Measurements from ENCODE around the gene CLEC18C.
"Not testable (repeated sequence)": the region's sequence is repeated elsewhere in the genome, so short reads cannot be mapped to it uniquely, and the experiment has no call there.

Gene CLEC18C

DNA sequence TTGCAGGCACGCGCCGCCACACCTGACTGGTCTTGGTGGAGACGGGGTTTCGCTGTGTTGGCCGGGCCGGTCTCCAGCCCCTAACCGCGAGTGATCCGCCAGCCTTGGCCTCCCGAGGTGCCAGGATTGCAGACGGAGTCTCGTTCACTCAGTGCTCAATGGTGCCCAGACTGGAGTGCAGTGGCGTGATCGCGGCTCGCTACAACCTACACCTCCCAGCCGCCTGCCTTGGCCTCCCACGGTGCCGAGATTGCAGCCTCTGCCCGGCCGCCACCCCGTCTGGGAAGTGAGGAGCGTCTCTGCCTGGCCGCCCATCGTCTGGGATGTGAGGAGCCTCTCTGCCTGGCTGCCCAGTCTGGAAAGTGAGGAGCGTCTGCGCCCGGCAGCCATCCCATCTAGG is 30.4 kb downstream of the CLEC18C start:
- H3K27ac ChIP-seq, H3K4me3 ChIP-seq: not testable (repeated sequence)

DNA sequence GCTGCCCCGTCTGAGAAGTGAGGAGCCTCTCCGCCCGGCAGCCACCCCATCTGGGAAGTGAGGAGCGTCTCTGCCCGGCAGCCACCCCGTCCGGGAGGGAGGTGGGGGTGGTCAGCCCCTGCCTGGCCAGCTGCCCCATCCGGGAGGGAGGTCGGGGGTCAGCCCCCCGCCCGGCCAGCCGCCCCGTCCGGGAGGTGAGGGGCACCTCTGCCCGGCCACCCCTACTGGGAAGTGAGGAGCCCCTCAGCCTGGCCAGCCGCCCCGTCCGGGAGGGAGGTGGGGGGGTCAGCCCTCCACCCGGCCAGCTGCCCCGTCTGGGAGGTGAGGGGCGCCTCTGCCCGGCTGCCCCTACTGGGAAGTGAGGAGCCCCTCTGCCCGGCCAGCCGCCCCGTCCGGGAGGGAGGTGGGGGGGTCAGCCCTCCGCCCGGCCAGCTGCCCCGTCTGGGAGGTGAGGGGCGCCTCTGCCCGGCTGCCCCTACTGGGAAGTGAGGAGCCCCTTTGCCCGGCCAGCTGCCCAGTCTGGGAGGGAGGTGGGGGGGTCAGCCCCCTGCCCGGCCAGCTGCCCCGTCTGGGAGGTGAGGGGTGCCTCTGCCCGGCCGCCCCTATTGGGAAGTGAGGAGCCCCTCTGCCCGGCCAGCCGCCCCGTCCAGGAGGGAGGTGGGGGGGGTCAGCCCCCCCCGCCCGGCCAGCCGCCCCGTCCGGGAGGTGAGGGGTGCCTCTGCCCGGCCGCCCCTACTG is 31.2 kb downstream of the CLEC18C start:
- not testable (repeated sequence) for H3K27ac ChIP-seq, H3K4me3 ChIP-seq

DNA sequence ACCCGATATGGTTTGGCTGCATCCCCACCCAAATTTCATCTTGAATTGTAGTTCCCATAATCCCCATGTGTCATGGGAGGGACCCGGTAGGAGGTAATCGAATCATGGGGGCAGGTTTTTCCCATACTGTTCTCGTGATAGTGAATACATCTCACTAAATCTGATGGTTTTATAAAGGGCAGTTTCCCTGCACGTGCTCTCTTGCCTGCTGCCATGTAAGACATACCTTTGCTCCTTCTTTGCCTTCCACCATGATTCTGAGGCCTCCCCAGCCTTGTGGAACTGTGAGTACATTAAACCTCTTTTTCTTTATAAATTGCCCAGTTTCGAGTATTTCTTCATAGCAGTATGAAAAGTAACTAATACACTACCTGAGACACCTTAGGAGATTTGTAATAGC is 32.8 kb downstream of the CLEC18C start:
- not testable (repeated sequence) for H3K27ac ChIP-seq, H3K4me3 ChIP-seq

DNA sequence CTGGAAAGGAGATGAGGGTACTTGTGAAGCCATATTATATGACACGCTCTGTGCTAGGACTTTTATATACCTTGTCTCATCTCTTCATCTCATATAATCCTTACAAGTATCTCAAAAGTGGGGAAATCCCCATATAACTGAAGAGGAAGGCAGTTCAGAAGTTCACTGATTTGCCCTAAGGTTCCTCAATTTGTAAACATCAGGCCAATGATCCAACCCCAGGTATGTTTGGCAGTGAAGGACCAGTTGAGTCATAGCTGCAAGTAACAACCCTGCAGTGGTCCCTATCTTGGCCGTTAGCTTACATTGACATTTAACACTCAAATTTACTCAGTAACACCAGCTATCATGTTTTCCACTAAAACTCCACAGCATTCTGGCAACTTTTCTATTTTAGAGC is 45.0 kb downstream of the CLEC18C start:
- not testable (repeated sequence) for H3K27ac ChIP-seq, H3K4me3 ChIP-seq

DNA sequence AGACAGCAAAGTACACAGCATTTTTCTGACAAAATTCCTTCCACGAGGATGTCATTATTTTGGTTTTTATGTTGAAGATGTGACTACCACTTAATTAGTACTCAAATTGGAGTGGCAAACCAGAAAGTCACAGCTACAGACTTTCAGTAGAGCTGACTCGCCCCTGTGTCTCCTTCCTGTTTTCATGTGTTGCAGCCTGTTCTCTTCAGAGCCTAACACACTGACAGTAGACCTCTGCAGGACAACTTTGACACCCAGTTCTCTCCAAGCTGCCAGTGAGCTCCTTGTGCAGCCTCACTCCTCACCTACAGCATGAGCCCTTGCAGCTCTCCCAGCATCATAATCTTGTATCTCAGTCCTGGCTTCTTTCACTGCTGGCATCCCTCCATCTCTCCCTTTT is 49.0 kb downstream of the CLEC18C start:
- H3K27ac ChIP-seq, H3K4me3 ChIP-seq: not testable (repeated sequence)

DNA sequence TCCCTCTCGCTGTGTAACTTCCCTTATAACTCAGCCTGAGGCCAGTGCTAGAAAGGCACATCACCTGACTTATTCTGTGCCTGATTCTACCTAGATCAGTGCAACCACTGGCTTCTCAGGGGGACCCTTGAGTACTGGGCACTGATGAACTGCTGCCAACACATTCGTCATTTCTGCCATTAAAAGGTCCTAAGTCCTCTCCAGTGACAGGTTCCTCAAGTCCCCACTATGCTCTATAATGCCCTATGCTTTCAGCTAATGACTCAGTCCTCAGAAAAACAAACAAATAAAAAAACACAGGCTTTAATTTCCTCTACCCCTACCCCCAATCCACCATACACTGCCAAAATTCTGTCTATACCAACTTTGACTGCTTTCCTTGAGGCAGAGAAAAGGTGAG is 49.6 kb downstream of the CLEC18C start:
- H3K27ac ChIP-seq, H3K4me3 ChIP-seq: not testable (repeated sequence)

DNA sequence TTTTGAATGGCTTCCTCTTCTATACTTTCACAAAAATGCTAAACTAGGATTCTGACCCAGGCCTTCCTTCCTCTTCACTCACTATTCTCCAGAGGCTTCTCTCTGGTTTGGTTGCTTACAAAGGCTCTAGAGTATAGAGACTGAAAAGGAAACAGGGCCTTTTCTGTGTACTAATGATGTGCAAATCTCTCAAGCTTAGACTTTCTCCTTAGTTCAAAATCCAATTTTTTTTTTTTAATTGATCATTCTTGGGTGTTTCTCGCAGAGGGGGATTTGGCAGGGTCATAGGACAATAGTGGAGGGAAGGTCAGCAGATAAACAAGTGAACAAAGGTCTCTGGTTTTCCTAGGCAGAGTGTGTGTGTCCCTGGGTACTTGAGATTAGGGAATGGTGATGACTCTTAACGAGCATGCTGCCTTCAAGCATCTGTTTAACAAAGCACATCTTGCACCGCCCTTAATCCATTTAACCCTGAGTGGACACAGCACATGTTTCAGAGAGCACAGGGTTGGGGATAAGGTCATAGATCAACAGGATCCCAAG is 50.5 kb downstream of the CLEC18C start:
- H3K4me3 ChIP-seq = not testable (repeated sequence)

DNA sequence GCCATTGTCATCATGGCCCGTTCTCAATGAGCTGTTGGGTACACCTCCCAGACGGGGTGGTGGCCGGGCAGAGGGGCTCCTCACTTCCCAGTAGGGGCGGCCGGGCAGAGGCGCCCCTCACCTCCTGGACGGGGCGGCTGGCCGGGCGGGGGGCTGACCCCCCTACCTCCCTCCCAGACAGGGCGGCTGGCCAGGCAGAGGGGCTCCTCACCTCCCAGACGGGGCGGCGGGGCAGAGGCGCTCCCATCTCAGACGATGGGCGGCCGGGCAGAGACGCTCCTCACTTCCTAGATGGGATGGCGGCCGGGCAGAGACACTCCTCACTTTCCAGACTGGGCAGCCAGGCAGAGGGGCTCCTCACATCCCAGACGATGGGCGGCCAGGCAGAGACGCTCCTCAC is 51.1 kb downstream of the CLEC18C start:
- not testable (repeated sequence) for H3K4me3 ChIP-seq

More for the DNA sequence above, 50.5 kb downstream of the CLEC18C start:
- H3K27ac ChIP-seq = not testable (repeated sequence)

DNA sequence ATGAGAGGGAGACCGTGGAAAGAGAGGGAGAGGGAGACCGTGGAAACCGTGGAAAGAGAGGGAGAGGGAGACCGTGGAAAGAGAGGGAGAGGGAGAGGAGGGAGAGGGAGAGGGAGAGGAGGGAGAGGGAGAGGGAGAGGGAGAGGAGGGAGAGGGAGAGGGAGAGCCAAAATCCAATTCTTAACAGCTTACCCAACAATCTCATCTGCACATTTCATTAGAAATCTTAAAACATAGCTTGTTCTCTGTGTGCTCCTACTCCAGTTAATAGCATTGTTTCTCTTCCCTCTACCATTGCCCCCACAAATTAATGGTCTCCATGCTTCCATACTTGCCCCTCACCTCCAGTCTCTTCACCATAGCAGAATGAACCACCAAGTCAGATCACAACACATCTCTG is 51.8 kb downstream of the CLEC18C start:
- H3K4me3 ChIP-seq, H3K27ac ChIP-seq: not testable (repeated sequence)

More for the DNA sequence above, 51.1 kb downstream of the CLEC18C start:
- not testable (repeated sequence) for H3K27ac ChIP-seq

DNA sequence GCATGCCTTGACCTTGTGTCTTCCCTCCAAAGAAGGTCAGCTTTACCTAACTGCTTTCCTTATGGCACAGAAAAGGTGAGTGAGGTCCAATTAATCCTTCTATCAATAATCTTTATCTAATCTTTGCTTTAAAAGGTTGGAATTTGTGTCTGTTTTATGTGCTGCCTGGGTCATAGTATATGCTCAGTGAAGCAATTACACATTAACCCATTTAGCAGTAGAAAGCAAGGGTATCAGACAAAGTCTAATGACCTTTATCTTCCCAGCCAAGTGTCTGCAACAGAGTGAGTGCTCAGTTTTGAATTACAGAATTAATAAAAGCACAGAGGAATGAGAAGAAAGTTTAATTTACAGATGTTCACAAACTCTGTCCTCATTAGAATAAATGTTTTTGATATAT is 52.4 kb downstream of the CLEC18C start:
- H3K4me3 ChIP-seq, H3K27ac ChIP-seq: not testable (repeated sequence)

DNA sequence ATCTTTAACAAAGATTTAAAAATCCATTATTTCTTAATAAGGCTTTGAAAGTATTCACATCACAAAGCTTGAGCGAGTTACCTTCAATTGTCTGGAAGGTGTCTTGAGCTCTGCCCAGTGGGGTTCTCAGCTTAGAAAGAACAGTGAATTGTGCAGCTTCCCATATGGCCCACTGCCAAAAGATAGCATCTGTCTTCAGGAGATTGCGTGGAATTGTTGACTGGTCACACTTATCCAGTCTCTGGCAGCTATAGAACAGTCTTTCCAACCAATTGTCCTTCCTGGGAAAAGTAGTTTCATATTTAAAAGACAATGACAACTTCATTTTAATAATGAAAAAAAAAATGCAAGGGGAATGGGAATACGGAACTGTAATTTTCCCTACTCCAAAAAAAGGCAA is 58.2 kb downstream of the CLEC18C start:
- H3K27ac ChIP-seq, H3K4me3 ChIP-seq: not testable (repeated sequence)
